GM12864 (cell line): ENCODE data around the gene TULP1.
"Not testable (repeated sequence)": the region's sequence is repeated elsewhere in the genome, so short reads cannot be mapped to it uniquely, and the experiment has no call there.

ENCODE experiments used
- DNase-seq: peaks from one replicate; pipeline ENCODE4 v3.0.0-alpha.2; 2011; ENCODE audit warnings: low read depth
- H3K4me3 ChIP-seq: 2 replicates; pipeline ENCODE4 v1.5.1; 2011; ENCODE audit warnings: mild to moderate bottlenecking, low read depth, low read length, control low read depth
- TF ChIP-seq, protein P1 (sequence below): IDR thresholded peaks from 2 replicates; pipeline ENCODE4 v1.5.1; 2011; ENCODE audit warnings: low read depth, mild to moderate bottlenecking, moderate library complexity, low read length, control low read depth, inconsistent platforms; ENCODE audit errors: missing control alignments

The TULP1 gene

DNA sequence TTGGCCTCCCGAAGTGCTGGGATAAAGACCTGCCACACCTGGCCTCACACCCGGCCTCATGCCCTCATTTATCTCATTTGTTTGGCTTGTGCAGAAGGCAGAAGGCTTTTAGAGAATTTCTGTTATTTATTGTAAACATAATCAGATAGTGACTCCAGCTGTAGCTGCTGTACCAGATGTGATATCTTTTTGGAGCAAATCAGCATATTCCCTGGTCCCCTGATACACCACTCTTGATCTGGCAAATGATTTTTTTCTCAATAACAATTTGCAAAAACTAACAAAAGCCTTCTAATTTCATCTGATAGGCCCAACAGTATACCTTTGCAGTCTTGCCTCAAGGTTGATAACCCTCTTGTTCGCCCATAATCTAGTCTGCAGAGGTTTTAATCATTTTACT lies 26.5 kb upstream of the TULP1 start:
- TF ChIP-seq, protein P1, sequence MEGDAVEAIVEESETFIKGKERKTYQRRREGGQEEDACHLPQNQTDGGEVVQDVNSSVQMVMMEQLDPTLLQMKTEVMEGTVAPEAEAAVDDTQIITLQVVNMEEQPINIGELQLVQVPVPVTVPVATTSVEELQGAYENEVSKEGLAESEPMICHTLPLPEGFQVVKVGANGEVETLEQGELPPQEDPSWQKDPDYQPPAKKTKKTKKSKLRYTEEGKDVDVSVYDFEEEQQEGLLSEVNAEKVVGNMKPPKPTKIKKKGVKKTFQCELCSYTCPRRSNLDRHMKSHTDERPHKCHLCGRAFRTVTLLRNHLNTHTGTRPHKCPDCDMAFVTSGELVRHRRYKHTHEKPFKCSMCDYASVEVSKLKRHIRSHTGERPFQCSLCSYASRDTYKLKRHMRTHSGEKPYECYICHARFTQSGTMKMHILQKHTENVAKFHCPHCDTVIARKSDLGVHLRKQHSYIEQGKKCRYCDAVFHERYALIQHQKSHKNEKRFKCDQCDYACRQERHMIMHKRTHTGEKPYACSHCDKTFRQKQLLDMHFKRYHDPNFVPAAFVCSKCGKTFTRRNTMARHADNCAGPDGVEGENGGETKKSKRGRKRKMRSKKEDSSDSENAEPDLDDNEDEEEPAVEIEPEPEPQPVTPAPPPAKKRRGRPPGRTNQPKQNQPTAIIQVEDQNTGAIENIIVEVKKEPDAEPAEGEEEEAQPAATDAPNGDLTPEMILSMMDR = no peak
- no peak for DNase-seq
- no peak overlapping the region for H3K4me3 ChIP-seq

DNA sequence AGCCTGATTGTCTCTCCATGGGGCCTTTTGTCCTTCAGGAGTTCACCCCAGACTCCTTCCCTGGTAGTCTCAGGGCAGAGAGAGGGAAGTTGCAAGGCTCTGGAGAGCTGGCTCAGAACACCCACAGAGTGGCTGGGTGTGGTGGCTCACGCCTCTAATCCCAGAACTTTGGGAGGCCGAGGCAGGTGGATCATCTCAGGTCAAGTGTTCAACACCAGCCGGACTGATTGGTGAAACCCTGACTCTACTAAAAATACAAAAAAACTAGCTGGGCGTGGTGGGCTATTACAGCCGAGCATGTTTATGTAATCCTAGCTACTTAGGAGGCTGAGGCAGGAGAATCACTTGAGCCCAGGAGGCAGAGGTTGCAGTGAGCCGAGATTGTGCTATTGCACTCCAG lies 23.2 kb upstream of the TULP1 start:
- not testable (repeated sequence) for H3K4me3 ChIP-seq, DNase-seq

DNA sequence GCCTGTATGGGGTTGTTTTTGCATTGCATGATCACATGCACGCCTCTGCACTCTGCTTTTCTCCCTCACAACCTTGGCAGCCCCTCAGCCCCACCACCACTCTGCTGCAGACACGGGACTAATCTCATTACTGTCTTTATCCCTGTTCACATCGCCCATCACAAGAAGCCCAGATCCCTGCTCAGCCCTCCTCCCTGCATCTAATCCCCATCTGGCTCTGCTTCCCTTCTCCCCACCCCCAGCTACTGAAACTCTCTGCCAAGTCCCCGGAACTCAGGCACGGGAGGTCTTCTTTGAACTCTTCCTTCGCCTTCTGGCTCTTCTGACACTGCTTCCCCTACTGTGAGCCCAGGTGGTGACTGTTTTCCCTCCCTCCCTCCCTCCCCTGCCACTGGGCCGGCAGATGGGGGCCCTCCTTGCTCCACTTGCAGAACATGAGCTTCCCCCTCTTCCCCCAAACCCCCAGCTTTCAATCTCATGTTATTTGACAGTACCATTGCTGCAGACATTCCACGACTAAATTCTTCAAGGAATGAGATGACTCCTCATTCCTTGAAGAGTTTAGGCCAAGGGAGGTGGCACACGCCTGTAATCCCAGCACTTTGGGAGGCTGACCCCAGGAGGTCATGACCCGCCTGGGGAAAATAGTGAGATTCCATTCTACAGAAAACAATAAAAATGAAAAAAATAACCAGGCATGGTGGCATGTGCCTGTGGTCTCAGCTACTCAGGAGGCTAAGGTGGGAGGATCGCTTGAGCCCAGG lies 21.9 kb upstream of the TULP1 start:
- no peak overlapping the region for H3K4me3 ChIP-seq
- TF ChIP-seq, protein P1 = no peak
- DNase-seq = no peak

DNA sequence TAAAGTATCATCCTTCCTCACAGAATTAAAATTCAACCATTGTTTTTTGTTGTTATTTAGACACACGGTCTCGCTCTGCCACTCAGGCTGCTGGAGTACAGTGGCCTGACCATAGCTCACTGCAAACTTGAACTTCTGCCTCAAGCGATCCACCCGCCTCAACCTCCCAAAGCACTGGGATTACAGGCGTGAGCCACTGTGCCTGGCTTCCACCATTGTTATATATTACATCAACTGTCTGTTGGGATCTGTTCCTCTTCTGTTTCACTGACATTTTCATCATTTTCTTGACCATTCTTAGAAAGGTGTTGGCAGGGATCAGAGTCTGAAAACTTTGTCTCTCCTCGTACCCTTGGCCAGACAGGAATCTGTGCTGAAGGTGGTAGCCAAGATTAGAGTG lies 21.3 kb upstream of the TULP1 start:
- TF ChIP-seq, protein P1 = no peak
- no peak for DNase-seq
- no peak overlapping the region for H3K4me3 ChIP-seq

DNA sequence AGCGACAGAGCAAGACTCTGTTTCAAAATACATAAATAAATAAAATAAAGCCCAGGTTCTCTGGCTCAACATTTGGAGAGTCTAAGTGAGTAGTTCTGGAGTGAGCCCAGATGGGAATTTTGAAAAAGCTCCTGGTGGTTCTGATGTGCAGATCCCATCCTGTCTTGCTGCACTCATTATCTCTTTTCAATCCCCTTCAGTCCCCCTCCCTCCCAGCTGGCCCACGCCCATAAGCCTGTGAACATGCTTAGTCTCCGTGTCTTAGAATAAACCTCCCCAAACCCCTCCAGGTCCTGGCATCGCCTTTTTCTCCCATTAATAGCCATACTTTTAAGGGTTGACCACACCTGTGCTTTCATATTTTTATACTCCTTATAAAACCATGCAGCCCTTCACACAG lies 19.4 kb upstream of the TULP1 start:
- TF ChIP-seq, protein P1 = no peak
- no peak overlapping the region for H3K4me3 ChIP-seq
- no peak for DNase-seq

DNA sequence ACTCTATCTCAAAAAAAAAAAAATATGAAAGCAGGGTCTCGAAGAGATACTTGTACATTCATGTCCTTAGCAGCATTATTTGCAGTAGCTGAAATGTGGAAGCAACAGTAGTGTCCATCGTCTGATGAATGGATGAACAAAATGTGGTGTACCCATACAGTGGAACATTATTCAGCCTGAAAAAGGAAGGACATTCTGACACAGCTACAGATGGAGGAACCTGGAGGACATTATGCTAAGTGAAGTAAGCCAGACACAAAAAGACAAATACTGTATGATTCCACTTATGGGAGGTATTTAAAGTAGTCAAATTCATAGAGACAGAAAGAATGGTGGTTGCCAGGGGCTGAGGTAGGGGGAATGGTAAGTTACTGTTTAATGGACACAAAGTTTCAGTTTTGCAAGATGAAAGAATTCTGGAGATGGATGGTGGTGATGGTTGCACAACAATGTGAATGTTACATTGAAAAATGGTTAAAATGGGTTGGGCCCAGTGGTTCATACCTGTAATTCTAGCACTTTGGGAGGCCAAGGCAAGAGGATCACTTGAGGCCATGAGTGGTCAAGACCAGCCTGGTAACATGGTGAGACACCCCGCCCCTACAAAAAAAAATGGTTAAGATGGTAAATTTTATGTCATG lies 11.8 kb upstream of the TULP1 start:
- H3K4me3 ChIP-seq = no peak overlapping the region
- DNase-seq = no peak
- TF ChIP-seq, protein P1 = no peak

DNA sequence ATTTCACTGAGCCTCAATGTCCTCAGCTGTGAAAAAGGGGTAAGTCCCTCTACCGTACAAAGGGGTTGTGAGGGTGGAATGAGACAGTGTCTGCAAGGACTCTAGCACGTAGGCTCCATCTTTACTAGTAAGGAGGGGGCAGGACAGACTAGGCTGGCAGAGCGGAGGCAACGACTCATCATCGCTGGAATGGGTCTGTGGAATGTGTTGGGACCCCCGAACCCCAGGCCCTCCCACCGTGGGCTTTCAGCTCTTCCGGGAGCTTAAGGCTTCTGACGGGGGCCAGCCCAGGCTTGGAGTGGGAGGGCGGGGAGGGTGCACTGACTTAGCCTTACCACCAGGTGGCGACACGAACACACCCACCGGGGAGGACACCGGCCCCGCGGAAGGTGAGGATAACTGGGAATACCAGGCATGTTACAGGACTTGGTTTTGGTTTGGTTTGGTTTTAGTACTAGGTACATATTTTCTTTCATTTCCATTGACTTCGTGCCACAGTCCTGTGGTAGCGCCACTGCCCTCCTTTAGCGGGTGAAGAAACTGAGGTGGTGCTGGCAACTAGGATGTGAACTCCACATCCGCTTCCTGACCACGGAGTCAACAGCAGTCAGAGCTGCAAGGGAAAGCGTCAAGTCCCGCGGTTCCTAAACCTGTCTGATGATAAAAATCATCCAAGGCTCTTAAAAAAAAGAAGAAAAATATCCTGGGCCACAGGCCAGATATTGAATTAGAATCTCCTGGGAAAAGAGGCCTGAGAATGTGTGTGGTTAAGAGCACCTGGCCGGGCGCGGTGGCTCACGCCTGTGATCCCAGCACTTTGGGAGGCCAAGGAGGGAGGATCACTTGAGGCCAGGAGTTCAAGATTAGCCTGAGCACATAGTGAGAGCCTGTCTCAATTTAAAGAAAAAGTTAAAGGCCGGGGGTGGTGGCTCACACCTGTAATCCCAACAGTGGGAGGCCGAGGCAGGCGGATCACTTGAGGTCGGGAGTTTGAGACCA lies 10.3 kb upstream of the TULP1 start:
- TF ChIP-seq, protein P1 = peak; percentile 98
- H3K4me3 ChIP-seq = peak overlapping the region; percentile 47
- peak; percentile 12 for DNase-seq
